ENCODE data around the gene ZBTB42. TPM values are rescaled to one million over a fixed set of nuclear protein-coding genes. Genes with fewer than 3 reads are reported as not detected.

ZBTB42 gene
- total and polyA plus RNA-seq, 4 donors = 1.5 to 9.4 (median 4.9) TPM

- 73% methylated on average over 45 of the region's 45 CpGs for WGBS
- no peaks in the 10 kb centered on the region for H3K36me3 ChIP-seq (ENCODE audit: control insufficient read depth in 4 of 4, insufficient read depth in 3 of 4, low read depth in 1 of 4, low read length in 3 of 4)
- DNase-seq (ENCODE audit: low spot score) = no peak
- no peaks in the 10 kb centered on the region for H3K9me3 ChIP-seq (ENCODE audit: control insufficient read depth in 4 of 4, low read length in 3 of 4)
- H3K9ac ChIP-seq (ENCODE audit: low read depth in 1 of 2, low read length in 2 of 2) = peak overlapping the region in 1 of 2 donors; percentile 53
- TF ChIP-seq, protein P1, sequence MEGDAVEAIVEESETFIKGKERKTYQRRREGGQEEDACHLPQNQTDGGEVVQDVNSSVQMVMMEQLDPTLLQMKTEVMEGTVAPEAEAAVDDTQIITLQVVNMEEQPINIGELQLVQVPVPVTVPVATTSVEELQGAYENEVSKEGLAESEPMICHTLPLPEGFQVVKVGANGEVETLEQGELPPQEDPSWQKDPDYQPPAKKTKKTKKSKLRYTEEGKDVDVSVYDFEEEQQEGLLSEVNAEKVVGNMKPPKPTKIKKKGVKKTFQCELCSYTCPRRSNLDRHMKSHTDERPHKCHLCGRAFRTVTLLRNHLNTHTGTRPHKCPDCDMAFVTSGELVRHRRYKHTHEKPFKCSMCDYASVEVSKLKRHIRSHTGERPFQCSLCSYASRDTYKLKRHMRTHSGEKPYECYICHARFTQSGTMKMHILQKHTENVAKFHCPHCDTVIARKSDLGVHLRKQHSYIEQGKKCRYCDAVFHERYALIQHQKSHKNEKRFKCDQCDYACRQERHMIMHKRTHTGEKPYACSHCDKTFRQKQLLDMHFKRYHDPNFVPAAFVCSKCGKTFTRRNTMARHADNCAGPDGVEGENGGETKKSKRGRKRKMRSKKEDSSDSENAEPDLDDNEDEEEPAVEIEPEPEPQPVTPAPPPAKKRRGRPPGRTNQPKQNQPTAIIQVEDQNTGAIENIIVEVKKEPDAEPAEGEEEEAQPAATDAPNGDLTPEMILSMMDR (IDR thresholded peaks at IDR 0.05; ENCODE audit: low read depth, low read length, missing input control) = no peak
- TF ChIP-seq HNF4A (conservative IDR thresholded peaks at IDR 0.05) = peak; percentile 72 to 84
- peak in 1 of 2 donors; percentile 31 for TF ChIP-seq RXRA (IDR thresholded peaks at IDR 0.05)
- H3K4me1 ChIP-seq (ENCODE audit: control insufficient read depth in 4 of 4, insufficient read depth in 4 of 4, low read length in 3 of 4) = peaks cover 15 to 35% (median 22%) of the 10 kb centered on the region in 4 donors
- no peaks in the 10 kb centered on the region for H3K27me3 ChIP-seq (ENCODE audit: control insufficient read depth in 4 of 4, insufficient read depth in 4 of 4, low read length in 3 of 4)
- peak overlapping the region; percentile 48 to 76 (median 58) for H3K4me3 ChIP-seq (ENCODE audit: low read depth in 1 of 3, low read length in 3 of 3)
- H3K27ac ChIP-seq (ENCODE audit: low read depth in 1 of 2, low read length in 2 of 2) = peak overlapping the region; percentile 72 to 91
These were observed 856 bp downstream of the ZBTB42 start for GRCh38 chr14:104801520-104802393.

DNA sequence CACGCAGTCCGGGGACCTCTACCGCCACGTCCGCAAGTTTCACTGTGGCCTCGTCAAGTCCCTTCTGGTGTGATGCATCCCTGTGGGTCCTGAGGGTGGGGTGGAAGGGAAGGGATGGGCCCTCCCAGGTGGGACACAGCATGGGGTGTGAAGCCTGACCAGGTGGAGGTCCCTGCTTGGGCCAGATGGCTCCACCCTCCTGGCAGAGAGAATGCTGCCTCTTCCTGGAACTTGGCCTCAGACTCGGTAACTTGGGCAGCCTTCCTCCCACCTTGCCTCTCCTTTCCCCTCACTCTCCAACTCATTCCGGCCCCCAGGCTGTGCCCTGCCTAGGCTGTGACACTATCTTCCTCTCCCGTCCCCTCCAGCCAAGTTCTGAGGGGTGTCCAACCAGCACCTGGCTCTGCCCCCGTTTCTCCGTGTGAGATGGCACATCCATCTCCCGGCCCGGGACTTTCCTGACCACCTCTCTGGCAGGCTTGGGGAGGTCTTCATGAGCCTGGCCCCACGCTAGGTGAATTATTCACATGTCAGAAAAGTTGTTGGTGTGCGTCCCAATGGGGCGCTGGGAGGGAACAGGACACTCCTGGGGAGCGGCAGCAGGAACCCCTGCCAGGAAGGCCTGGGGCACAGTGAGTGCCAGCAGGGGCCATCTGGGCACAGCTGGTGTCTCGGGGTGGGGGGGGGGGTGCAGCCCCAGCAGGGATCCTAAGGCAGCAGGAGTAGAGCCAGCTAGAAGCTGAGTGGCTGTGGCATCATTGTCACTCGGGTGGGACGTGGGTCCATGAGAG, 1.7 kb downstream of the ZBTB42 start:
- Histone ChIP-seq H3K9ac (ENCODE audit: low read depth in 1 of 2, low read length in 2 of 2) (no peak overlapping the region), H3K27ac (ENCODE audit: low read depth in 1 of 2, low read length in 2 of 2) (no peak overlapping the region), H3K27me3 (ENCODE audit: control insufficient read depth in 4 of 4, insufficient read depth in 4 of 4, low read length in 3 of 4) (no peaks in the 10 kb centered on the region), H3K4me3 (ENCODE audit: low read depth in 1 of 3, low read length in 3 of 3) (no peak overlapping the region), H3K4me1 (ENCODE audit: control insufficient read depth in 4 of 4, insufficient read depth in 4 of 4, low read length in 3 of 4) (peaks cover 15 to 35% (median 21%) of the 10 kb centered on the region in 4 donors), H3K36me3 (ENCODE audit: control insufficient read depth in 4 of 4, insufficient read depth in 3 of 4, low read depth in 1 of 4, low read length in 3 of 4) (no peaks in the 10 kb centered on the region), H3K9me3 (ENCODE audit: control insufficient read depth in 4 of 4, low read length in 3 of 4) (no peaks in the 10 kb centered on the region)
- WGBS = 92% methylated on average over 20 of the region's 20 CpGs
- TF ChIP-seq RXRA (IDR thresholded peaks at IDR 0.05) = no peak
- no peak for TF ChIP-seq SP1 (IDR thresholded peaks at IDR 0.05)
- no peak for DNase-seq (ENCODE audit: low spot score)

GRCh38 chr14:104803280-104803911, 2.5 kb downstream of the ZBTB42 start:
- H3K27ac ChIP-seq (ENCODE audit: low read depth in 1 of 2, low read length in 2 of 2) = no peak overlapping the region
- H3K4me1 ChIP-seq (ENCODE audit: control insufficient read depth in 4 of 4, insufficient read depth in 4 of 4, low read length in 3 of 4) = peaks cover 15 to 35% (median 21%) of the 10 kb centered on the region in 4 donors
- WGBS = 92% methylated on average over 19 of the region's 19 CpGs
- H3K4me3 ChIP-seq (ENCODE audit: low read depth in 1 of 3, low read length in 3 of 3) = no peak overlapping the region
- DNase-seq (ENCODE audit: low spot score) = no peak
- H3K9me3 ChIP-seq (ENCODE audit: control insufficient read depth in 4 of 4, low read length in 3 of 4) = no peaks in the 10 kb centered on the region
- H3K9ac ChIP-seq (ENCODE audit: low read depth in 1 of 2, low read length in 2 of 2) = no peak overlapping the region
- H3K27me3 ChIP-seq (ENCODE audit: control insufficient read depth in 4 of 4, insufficient read depth in 4 of 4, low read length in 3 of 4) = no peaks in the 10 kb centered on the region
- H3K36me3 ChIP-seq (ENCODE audit: control insufficient read depth in 4 of 4, insufficient read depth in 3 of 4, low read depth in 1 of 4, low read length in 3 of 4) = no peaks in the 10 kb centered on the region
- no peak for TF ChIP-seq SP1 (IDR thresholded peaks at IDR 0.05)
- no peak for TF ChIP-seq RXRA (IDR thresholded peaks at IDR 0.05)
- TF ChIP-seq HNF4G (IDR thresholded peaks at IDR 0.05) = no peak
- TF ChIP-seq JUND (IDR thresholded peaks at IDR 0.05) = no peak
- no peak for TF ChIP-seq NR2F2 (IDR thresholded peaks at IDR 0.05)
- TF ChIP-seq YY1 (IDR thresholded peaks at IDR 0.05) = no peak
- TF ChIP-seq, protein P1 (IDR thresholded peaks at IDR 0.05; ENCODE audit: low read depth, low read length, missing input control) = no peak
- TF ChIP-seq EGR1 (IDR thresholded peaks at IDR 0.05; ENCODE audit: low read depth in 2 of 2) = no peak
- TF ChIP-seq FOXA1 (IDR thresholded peaks at IDR 0.05) = no peak
- TF ChIP-seq, protein P2, sequence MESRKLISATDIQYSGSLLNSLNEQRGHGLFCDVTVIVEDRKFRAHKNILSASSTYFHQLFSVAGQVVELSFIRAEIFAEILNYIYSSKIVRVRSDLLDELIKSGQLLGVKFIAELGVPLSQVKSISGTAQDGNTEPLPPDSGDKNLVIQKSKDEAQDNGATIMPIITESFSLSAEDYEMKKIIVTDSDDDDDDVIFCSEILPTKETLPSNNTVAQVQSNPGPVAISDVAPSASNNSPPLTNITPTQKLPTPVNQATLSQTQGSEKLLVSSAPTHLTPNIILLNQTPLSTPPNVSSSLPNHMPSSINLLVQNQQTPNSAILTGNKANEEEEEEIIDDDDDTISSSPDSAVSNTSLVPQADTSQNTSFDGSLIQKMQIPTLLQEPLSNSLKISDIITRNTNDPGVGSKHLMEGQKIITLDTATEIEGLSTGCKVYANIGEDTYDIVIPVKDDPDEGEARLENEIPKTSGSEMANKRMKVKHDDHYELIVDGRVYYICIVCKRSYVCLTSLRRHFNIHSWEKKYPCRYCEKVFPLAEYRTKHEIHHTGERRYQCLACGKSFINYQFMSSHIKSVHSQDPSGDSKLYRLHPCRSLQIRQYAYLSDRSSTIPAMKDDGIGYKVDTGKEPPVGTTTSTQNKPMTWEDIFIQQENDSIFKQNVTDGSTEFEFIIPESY (IDR thresholded peaks at IDR 0.05) = no peak
- no peak for TF ChIP-seq REST (IDR thresholded peaks at IDR 0.05)
- no peak for TF ChIP-seq GABPA (IDR thresholded peaks at IDR 0.05 in 1 of 2, conservative IDR thresholded peaks at IDR 0.05 in 1 of 2)
- TF ChIP-seq FOXA2 (IDR thresholded peaks at IDR 0.05) = no peak

Measured in liver (tissue), 9 donors.